HEK293 (cell line): ENCODE measurements around the gene PLXND1.

Source experiments
- CTCF ChIP-seq: fragments of 450-650 bp; formaldehyde crosslinking; IDR thresholded peaks from 2 replicates; pipeline ENCODE4 v1.5.1; 2016; ENCODE audit warnings: missing biosample characterization, missing genetic modification characterization
- EGR2 ChIP-seq: fragments of 450-650 bp; formaldehyde crosslinking; IDR thresholded peaks from 2 replicates; pipeline ENCODE4 v1.5.1; 2016; ENCODE audit warnings: low read depth, missing biosample characterization, missing genetic modification characterization
- MYNN ChIP-seq: fragments of 450-650 bp; formaldehyde crosslinking; IDR thresholded peaks from 2 replicates; pipeline ENCODE4 v1.5.1; 2016; ENCODE audit warnings: missing biosample characterization, missing genetic modification characterization, borderline replicate concordance
- TRIM28 ChIP-seq: IDR thresholded peaks from 2 replicates; pipeline ENCODE4 v1.6.1; 2011; ENCODE audit warnings: low read length, control low read depth, borderline replicate concordance
- ZBTB7A ChIP-seq: fragments of 450-650 bp; formaldehyde crosslinking; IDR thresholded peaks from 2 replicates; pipeline ENCODE4 v1.5.1; 2016; ENCODE audit warnings: low read depth, missing biosample characterization, missing genetic modification characterization
- ZNF19 ChIP-seq: fragments of 450-650 bp; formaldehyde crosslinking; IDR thresholded peaks from 2 replicates; pipeline ENCODE4; 2016; ENCODE audit warnings: missing biosample characterization, missing genetic modification characterization, low read depth
- ZNF311 ChIP-seq: fragments of 450-650 bp; formaldehyde crosslinking; IDR thresholded peaks from 2 replicates; pipeline ENCODE4 v1.5.1; 2017; ENCODE audit warnings: missing biosample characterization, missing genetic modification characterization, borderline replicate concordance
- ZNF660 ChIP-seq: fragments of 450-650 bp; IDR thresholded peaks from 2 replicates; pipeline ENCODE4 v1.5.1; 2018; ENCODE audit warnings: missing biosample characterization, mild to moderate bottlenecking, missing genetic modification characterization
- ZNF776 ChIP-seq: fragments of 450-650 bp; formaldehyde crosslinking; IDR thresholded peaks from 2 replicates; pipeline ENCODE4 v1.5.0; 2017; ENCODE audit warnings: missing biosample characterization, missing genetic modification characterization, borderline replicate concordance
- TF ChIP-seq, protein P1 (sequence below): fragments of 450-650 bp; formaldehyde crosslinking; IDR thresholded peaks from 2 replicates; pipeline ENCODE4 v1.5.1; 2017; ENCODE audit warnings: missing biosample characterization, missing genetic modification characterization
- TF ChIP-seq, protein P2 (sequence below): fragments of 450-650 bp; formaldehyde crosslinking; IDR thresholded peaks from 2 replicates; pipeline ENCODE4 v1.5.1; 2016; ENCODE audit warnings: missing biosample characterization, missing genetic modification characterization

DNA sequence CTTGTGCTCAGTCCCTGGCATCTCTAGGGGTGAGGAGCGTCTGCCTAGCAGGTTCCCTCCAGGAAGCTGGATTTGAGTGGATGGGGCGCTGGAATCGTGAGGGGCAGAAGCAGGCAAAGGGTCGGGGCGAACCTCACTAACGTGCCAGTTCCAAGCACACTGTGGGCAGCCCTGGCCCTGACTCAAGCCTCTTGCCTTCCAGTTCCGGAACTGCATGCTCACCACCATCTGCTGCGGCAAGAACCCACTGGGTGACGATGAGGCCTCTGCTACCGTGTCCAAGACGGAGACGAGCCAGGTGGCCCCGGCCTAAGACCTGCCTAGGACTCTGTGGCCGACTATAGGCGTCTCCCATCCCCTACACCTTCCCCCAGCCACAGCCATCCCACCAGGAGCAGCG lies 73.1 kb downstream of the PLXND1 start:
- no peak for TF ChIP-seq CTCF (tag by site-specific recombination)
- TF ChIP-seq ZNF19: no peak
- TF ChIP-seq, protein P1, sequence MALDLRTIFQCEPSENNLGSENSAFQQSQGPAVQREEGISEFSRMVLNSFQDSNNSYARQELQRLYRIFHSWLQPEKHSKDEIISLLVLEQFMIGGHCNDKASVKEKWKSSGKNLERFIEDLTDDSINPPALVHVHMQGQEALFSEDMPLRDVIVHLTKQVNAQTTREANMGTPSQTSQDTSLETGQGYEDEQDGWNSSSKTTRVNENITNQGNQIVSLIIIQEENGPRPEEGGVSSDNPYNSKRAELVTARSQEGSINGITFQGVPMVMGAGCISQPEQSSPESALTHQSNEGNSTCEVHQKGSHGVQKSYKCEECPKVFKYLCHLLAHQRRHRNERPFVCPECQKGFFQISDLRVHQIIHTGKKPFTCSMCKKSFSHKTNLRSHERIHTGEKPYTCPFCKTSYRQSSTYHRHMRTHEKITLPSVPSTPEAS (tag by site-specific recombination): no peak
- no peak for TF ChIP-seq TRIM28
- TF ChIP-seq, protein P2, sequence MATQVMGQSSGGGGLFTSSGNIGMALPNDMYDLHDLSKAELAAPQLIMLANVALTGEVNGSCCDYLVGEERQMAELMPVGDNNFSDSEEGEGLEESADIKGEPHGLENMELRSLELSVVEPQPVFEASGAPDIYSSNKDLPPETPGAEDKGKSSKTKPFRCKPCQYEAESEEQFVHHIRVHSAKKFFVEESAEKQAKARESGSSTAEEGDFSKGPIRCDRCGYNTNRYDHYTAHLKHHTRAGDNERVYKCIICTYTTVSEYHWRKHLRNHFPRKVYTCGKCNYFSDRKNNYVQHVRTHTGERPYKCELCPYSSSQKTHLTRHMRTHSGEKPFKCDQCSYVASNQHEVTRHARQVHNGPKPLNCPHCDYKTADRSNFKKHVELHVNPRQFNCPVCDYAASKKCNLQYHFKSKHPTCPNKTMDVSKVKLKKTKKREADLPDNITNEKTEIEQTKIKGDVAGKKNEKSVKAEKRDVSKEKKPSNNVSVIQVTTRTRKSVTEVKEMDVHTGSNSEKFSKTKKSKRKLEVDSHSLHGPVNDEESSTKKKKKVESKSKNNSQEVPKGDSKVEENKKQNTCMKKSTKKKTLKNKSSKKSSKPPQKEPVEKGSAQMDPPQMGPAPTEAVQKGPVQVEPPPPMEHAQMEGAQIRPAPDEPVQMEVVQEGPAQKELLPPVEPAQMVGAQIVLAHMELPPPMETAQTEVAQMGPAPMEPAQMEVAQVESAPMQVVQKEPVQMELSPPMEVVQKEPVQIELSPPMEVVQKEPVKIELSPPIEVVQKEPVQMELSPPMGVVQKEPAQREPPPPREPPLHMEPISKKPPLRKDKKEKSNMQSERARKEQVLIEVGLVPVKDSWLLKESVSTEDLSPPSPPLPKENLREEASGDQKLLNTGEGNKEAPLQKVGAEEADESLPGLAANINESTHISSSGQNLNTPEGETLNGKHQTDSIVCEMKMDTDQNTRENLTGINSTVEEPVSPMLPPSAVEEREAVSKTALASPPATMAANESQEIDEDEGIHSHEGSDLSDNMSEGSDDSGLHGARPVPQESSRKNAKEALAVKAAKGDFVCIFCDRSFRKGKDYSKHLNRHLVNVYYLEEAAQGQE (tag by site-specific recombination): no peak
- no peak for TF ChIP-seq ZNF660 (tag by site-specific recombination)
- no peak for TF ChIP-seq ZBTB7A (tag by site-specific recombination)
- no peak for TF ChIP-seq ZNF776 (tag by site-specific recombination)
- TF ChIP-seq MYNN (tag by site-specific recombination): no peak
- TF ChIP-seq ZNF311 (tag by site-specific recombination): no peak
- TF ChIP-seq EGR2 (tag by site-specific recombination): no peak
